HS-5 (cell line): ENCODE data around the gene MATN1.

Source experiments
- DNase-seq: peaks from one replicate; pipeline ENCODE4 v3.0.0-alpha.2; 2012; ENCODE audit warnings: low read depth

The MATN1 gene

GRCh38 chr1:30757352-30758120 lies 34.2 kb upstream of the MATN1 start, which contains the start of gene LAPTM5:
LAPTM5 (minus strand) TSS chr1:30757774; CDS start chr1:30757745, 29 bp downstream.
- DNase-seq: no peak

- DNase-seq: peak; percentile 76
These were observed 33.4 kb upstream of the MATN1 start for GRCh38 chr1:30756545-30757351.

- no peak for DNase-seq
These were observed 32.8 kb upstream of the MATN1 start for GRCh38 chr1:30756206-30756544.

- no peak for DNase-seq
These were observed 32.4 kb upstream of the MATN1 start for GRCh38 chr1:30755746-30756145.

- no peak for DNase-seq
These were observed 31.9 kb upstream of the MATN1 start for GRCh38 chr1:30755334-30755733.

GRCh38 chr1:30754684-30755171 lies 31.3 kb upstream of the MATN1 start:
- no peak for DNase-seq

GRCh38 chr1:30753660-30754123 lies 30.3 kb upstream of the MATN1 start:
- DNase-seq: no peak

GRCh38 chr1:30753118-30753517 lies 29.7 kb upstream of the MATN1 start:
- DNase-seq: no peak

GRCh38 chr1:30752651-30752908 lies 29.2 kb upstream of the MATN1 start:
- DNase-seq: no peak

- DNase-seq: no peak
These were observed 28.7 kb upstream of the MATN1 start for GRCh38 chr1:30751830-30752650.

- DNase-seq: no peak
These were observed 27.4 kb upstream of the MATN1 start for GRCh38 chr1:30750731-30751291.

GRCh38 chr1:30749691-30750583 lies 26.6 kb upstream of the MATN1 start:
- no peak for DNase-seq

GRCh38 chr1:30748699-30749401 lies 25.5 kb upstream of the MATN1 start:
- no peak for DNase-seq

GRCh38 chr1:30748098-30748698 lies 24.8 kb upstream of the MATN1 start:
- DNase-seq: no peak

- DNase-seq: no peak
These were observed 23.9 kb upstream of the MATN1 start for GRCh38 chr1:30747033-30748008.

- no peak for DNase-seq
These were observed 23.0 kb upstream of the MATN1 start for GRCh38 chr1:30746212-30747032.

GRCh38 chr1:30745834-30746208 lies 22.4 kb upstream of the MATN1 start:
- no peak for DNase-seq
